Measurements from ENCODE around the gene DNAH11. TPM values are rescaled to one million over a fixed set of nuclear protein-coding genes. Genes with fewer than 3 reads are reported as not detected.
A peak's percentile ranks its signal among the peaks of the same experiment; 100 is the strongest.

Gene DNAH11
- total and polyA plus RNA-seq, 9 of the 15 experiments (the other 6 are each of a cell fraction or from before 2014, with no cell fraction given): under 0.01 TPM; not detected in 7

DNA sequence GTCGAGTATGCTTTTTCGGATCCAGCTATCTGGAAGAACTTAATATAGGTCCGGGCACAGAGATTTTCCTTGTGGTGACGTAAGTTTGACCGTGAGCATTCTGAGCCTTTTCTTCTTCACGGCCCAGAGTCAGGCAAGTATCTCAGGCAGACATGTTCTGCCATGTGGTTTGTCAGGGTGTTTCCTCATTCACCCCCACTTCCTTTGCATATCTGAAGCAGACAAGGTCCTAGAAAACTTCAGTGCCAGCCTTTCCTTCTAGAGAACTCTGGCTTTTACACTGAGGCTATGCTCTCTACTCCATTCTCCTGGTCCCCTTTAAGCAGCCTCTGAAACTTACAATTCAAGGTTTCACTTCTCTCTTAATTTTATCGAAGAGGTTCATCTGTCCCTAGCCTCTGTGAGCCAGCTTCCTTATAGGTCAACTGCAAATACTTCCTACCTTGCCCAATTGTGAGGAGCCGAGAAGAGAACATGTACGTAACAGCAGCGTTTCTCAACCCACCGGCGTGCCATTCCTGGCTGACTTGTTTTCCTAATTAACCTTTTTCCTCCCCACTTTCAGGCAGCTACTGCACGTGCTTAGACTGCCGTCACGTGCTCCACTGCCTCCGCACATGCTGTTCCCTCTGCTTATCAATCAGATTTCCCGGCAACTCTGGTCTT lies 355.6 kb downstream of the DNAH11 start:
- H2AFZ ChIP-seq (ENCODE audit: low read depth, low read length): peak overlapping the region; percentile 53; the same call in 1 of the 2 replicates
- H3K4me2 ChIP-seq (ENCODE audit: insufficient read depth, low read length): no peak overlapping the region; the same call in 1 of the 2 replicates
- BruUV-seq (replicated peaks): no TSS peak
- DNase-seq (ENCODE audit: extremely low read depth in 1 of 4, low spot score in 3 of 4) (no peak), FAIRE-seq (no peak), ATAC-seq (no peak)
- intact Hi-C loops (cut with micrococcal nuclease) (no loop called here), in situ Hi-C loops (cut with MboI) (no loop called here)
- H3K4me3 ChIP-seq: no peak overlapping the region
- ChIA-PET POLR2A (interaction anchor here (0.5 kb wide), 1 partner anchor 1778 kb away, joined by 3 read pairs; no protein-coding TSS in a partner anchor), CTCF (ENCODE audit: low intra/inter-chr PET ratio) (no interaction called here)
- H3K9ac ChIP-seq (ENCODE audit: insufficient read depth in 1 of 2, low read depth in 2 of 2, low read length in 2 of 2): no peak overlapping the region
- no peaks in the 10 kb centered on the region for H3K79me2 ChIP-seq (ENCODE audit: control insufficient read depth, insufficient read depth, low read length)
- H3K9me1 ChIP-seq (ENCODE audit: control insufficient read depth, insufficient read depth, low read length): no peaks in the 10 kb centered on the region
- H3K9me3 ChIP-seq (replicated peaks; ENCODE audit: control insufficient read depth, insufficient read depth, low read depth, low read length): no peaks in the 10 kb centered on the region
- WGBS (ENCODE audit: insufficient coverage, low coverage, missing lambda C conversion rate): 24% methylated on average over 15 of the region's 17 CpGs
- H3K36me3 ChIP-seq (ENCODE audit: control insufficient read depth, insufficient read depth, low read length): no peaks in the 10 kb centered on the region; the same call in 2 of the 3 replicates
- no peaks in the 10 kb centered on the region for H4K20me1 ChIP-seq (replicated peaks; ENCODE audit: control insufficient read depth, insufficient read depth, low read length)
- H3K27me3 ChIP-seq (ENCODE audit: control insufficient read depth in 2 of 2, insufficient read depth in 2 of 2, low read length in 2 of 2): peaks cover 2 to 21% of the 10 kb centered on the region in 2 experiments; a peak in 2 of 5 replicates
- H3K27ac ChIP-seq (ENCODE audit: extremely low read depth, low read depth, low read length): no peak overlapping the region
- no peaks in the 10 kb centered on the region for H3K4me1 ChIP-seq (replicated peaks in 1 of 2; ENCODE audit: control insufficient read depth in 2 of 2, insufficient read depth in 2 of 2, low read length in 2 of 2)
- TF ChIP-seq NCOA2 (IDR thresholded peaks at IDR 0.05; ENCODE audit: partially characterized antibody in 2 of 2) (no peak), ATF1 (CRISPR knock-in tag; IDR thresholded peaks at IDR 0.05) (no peak), ATF1 (tag; IDR thresholded peaks at IDR 0.05) (no peak), ZC3H8 (IDR thresholded peaks at IDR 0.05) (no peak), NELFE (IDR thresholded peaks at IDR 0.05; ENCODE audit: insufficient read depth, insufficient read length) (no peak), BHLHE40 (IDR thresholded peaks at IDR 0.05; ENCODE audit: low read length) (peak; percentile 67), USF2 (CRISPR knock-in tag; IDR thresholded peaks at IDR 0.05) (peak; percentile 29)
- TF ChIP-seq, protein P1, sequence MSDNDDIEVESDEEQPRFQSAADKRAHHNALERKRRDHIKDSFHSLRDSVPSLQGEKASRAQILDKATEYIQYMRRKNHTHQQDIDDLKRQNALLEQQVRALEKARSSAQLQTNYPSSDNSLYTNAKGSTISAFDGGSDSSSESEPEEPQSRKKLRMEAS (CRISPR knock-in tag; IDR thresholded peaks at IDR 0.05): 0 out of 2 replicates have a peak, but pooled peaks have one; percentile 25
- TF ChIP-seq, protein P2, sequence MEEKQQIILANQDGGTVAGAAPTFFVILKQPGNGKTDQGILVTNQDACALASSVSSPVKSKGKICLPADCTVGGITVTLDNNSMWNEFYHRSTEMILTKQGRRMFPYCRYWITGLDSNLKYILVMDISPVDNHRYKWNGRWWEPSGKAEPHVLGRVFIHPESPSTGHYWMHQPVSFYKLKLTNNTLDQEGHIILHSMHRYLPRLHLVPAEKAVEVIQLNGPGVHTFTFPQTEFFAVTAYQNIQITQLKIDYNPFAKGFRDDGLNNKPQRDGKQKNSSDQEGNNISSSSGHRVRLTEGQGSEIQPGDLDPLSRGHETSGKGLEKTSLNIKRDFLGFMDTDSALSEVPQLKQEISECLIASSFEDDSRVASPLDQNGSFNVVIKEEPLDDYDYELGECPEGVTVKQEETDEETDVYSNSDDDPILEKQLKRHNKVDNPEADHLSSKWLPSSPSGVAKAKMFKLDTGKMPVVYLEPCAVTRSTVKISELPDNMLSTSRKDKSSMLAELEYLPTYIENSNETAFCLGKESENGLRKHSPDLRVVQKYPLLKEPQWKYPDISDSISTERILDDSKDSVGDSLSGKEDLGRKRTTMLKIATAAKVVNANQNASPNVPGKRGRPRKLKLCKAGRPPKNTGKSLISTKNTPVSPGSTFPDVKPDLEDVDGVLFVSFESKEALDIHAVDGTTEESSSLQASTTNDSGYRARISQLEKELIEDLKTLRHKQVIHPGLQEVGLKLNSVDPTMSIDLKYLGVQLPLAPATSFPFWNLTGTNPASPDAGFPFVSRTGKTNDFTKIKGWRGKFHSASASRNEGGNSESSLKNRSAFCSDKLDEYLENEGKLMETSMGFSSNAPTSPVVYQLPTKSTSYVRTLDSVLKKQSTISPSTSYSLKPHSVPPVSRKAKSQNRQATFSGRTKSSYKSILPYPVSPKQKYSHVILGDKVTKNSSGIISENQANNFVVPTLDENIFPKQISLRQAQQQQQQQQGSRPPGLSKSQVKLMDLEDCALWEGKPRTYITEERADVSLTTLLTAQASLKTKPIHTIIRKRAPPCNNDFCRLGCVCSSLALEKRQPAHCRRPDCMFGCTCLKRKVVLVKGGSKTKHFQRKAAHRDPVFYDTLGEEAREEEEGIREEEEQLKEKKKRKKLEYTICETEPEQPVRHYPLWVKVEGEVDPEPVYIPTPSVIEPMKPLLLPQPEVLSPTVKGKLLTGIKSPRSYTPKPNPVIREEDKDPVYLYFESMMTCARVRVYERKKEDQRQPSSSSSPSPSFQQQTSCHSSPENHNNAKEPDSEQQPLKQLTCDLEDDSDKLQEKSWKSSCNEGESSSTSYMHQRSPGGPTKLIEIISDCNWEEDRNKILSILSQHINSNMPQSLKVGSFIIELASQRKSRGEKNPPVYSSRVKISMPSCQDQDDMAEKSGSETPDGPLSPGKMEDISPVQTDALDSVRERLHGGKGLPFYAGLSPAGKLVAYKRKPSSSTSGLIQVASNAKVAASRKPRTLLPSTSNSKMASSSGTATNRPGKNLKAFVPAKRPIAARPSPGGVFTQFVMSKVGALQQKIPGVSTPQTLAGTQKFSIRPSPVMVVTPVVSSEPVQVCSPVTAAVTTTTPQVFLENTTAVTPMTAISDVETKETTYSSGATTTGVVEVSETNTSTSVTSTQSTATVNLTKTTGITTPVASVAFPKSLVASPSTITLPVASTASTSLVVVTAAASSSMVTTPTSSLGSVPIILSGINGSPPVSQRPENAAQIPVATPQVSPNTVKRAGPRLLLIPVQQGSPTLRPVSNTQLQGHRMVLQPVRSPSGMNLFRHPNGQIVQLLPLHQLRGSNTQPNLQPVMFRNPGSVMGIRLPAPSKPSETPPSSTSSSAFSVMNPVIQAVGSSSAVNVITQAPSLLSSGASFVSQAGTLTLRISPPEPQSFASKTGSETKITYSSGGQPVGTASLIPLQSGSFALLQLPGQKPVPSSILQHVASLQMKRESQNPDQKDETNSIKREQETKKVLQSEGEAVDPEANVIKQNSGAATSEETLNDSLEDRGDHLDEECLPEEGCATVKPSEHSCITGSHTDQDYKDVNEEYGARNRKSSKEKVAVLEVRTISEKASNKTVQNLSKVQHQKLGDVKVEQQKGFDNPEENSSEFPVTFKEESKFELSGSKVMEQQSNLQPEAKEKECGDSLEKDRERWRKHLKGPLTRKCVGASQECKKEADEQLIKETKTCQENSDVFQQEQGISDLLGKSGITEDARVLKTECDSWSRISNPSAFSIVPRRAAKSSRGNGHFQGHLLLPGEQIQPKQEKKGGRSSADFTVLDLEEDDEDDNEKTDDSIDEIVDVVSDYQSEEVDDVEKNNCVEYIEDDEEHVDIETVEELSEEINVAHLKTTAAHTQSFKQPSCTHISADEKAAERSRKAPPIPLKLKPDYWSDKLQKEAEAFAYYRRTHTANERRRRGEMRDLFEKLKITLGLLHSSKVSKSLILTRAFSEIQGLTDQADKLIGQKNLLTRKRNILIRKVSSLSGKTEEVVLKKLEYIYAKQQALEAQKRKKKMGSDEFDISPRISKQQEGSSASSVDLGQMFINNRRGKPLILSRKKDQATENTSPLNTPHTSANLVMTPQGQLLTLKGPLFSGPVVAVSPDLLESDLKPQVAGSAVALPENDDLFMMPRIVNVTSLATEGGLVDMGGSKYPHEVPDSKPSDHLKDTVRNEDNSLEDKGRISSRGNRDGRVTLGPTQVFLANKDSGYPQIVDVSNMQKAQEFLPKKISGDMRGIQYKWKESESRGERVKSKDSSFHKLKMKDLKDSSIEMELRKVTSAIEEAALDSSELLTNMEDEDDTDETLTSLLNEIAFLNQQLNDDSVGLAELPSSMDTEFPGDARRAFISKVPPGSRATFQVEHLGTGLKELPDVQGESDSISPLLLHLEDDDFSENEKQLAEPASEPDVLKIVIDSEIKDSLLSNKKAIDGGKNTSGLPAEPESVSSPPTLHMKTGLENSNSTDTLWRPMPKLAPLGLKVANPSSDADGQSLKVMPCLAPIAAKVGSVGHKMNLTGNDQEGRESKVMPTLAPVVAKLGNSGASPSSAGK (IDR thresholded peaks at IDR 0.05): peak; percentile 39; the same call in 1 of the 2 replicates

All from K562 (cell line).